Naive thymus-derived CD4-positive, alpha-beta T cell (primary cell): ENCODE results near the gene ACTL9. TPM values are rescaled to one million over a fixed set of nuclear protein-coding genes. Genes with fewer than 3 reads are reported as not detected.

Experiments used
- ATAC-seq: fragments of 150-1000 bp; cut with Tn5 transposase; 2 replicates; pipeline ENCODE4 v1.10.0; 2021; ENCODE audit warnings: mild to moderate bottlenecking, moderate library complexity
- CTCF ChIA-PET: fragments of 350-600 bp; sonication (Branson Sonifier 250); formaldehyde crosslinking; loops from one replicate; lab custom pipeline; 2021; ENCODE audit warnings: antibody characterized with exemption; lab: Charles Lee
- POLR2A ChIA-PET: fragments of 350-600 bp; sonication (Branson Sonifier 250); formaldehyde crosslinking; loops from one replicate; lab custom pipeline; 2021; ENCODE audit warnings: antibody characterized with exemption, inconsistent platforms; lab: Charles Lee
- DNase-seq, 9 donors: peaks; one replicate each; pipeline versions ENCODE4 v3.0.0 to v3.0.0-alpha.2; 2020 to 2022; ENCODE audit warnings: mixed read lengths in 1 of 9
- H3K27ac ChIP-seq: one replicate; pipeline ENCODE4 v1.7.0; 2013; ENCODE audit warnings: mild to moderate bottlenecking, low read depth, low read length, moderate library complexity
- H3K27me3 ChIP-seq, 2 donors: one replicate each; pipeline ENCODE4 v1.7.0; 2013; ENCODE audit warnings: low read length in 2 of 2, mild to moderate bottlenecking in 2 of 2, moderate library complexity in 2 of 2; ENCODE audit not compliant: control insufficient read depth in 2 of 2, insufficient read depth in 2 of 2
- H3K36me3 ChIP-seq, 3 experiments: 1 replicate in 2 of 3; 2 replicates in 1 of 3; pipeline ENCODE4 v1.7.0; 2013; ENCODE audit warnings: low read length in 3 of 3, mild to moderate bottlenecking in 3 of 3, moderate library complexity in 1 of 3; ENCODE audit not compliant: insufficient read depth in 3 of 3, control insufficient read depth in 2 of 3
- H3K4me1 ChIP-seq, 2 donors: one replicate each; pipeline ENCODE4 v1.7.0; 2013; ENCODE audit warnings: low read length in 2 of 2, mild to moderate bottlenecking in 2 of 2, moderate library complexity in 1 of 2; ENCODE audit not compliant: control insufficient read depth in 2 of 2, insufficient read depth in 2 of 2
- H3K4me3 ChIP-seq: 2 replicates; pipeline ENCODE4 v1.7.0; 2013; ENCODE audit warnings: mild to moderate bottlenecking, low read length
- H3K9me3 ChIP-seq, 3 experiments: 1 replicate in 2 of 3; 2 replicates in 1 of 3; pipeline ENCODE4 v1.7.0; 2013; ENCODE audit warnings: low read length in 3 of 3; ENCODE audit not compliant: control insufficient read depth in 2 of 3
- H3K27ac Mint-ChIP-seq, 9 donors: one replicate each; pipeline ENCODE4 v1.8.0; 2020 to 2022; ENCODE audit warnings: mixed read lengths in 9 of 9, mild to moderate bottlenecking in 8 of 9, moderate library complexity in 5 of 9, inconsistent platforms in 2 of 9
- H3K27me3 Mint-ChIP-seq, 5 donors: one replicate each; pipeline ENCODE4 v1.8.0; 2021 to 2022; ENCODE audit warnings: mixed read lengths in 5 of 5, mild to moderate bottlenecking in 1 of 5
- H3K36me3 Mint-ChIP-seq, 5 donors: one replicate each; pipeline ENCODE4 v1.8.0; 2020 to 2022; ENCODE audit warnings: mixed read lengths in 5 of 5, mild to moderate bottlenecking in 3 of 5, inconsistent platforms in 1 of 5
- H3K4me1 Mint-ChIP-seq, 7 donors: one replicate each; pipeline ENCODE4 v1.8.0; 2020 to 2022; ENCODE audit warnings: mixed read lengths in 7 of 7, mild to moderate bottlenecking in 3 of 7, inconsistent platforms in 1 of 7
- H3K4me3 Mint-ChIP-seq, 10 donors: one replicate each; pipeline ENCODE4 v1.8.0; 2020 to 2022; ENCODE audit warnings: mild to moderate bottlenecking in 10 of 10, mixed read lengths in 10 of 10, moderate library complexity in 6 of 10, inconsistent platforms in 2 of 10
- H3K9me3 Mint-ChIP-seq, 11 donors: one replicate each; pipeline ENCODE4 v1.8.0; 2020 to 2022; ENCODE audit warnings: mixed read lengths in 11 of 11, mild to moderate bottlenecking in 4 of 11, inconsistent platforms in 1 of 11, moderate library complexity in 1 of 11
- intact Hi-C, 2 donors: fragments of 100-400 bp; cut with micrococcal nuclease; formaldehyde crosslinking; loops; one replicate each; pipeline ENCODE4 v1.15.1; 2023
- polyA plus RNA-seq, 2 donors: library from polyadenylated mRNA; unstranded; fragments of 300-500 nt; fragmentation: Illumina TruSeq; gene quantifications; one replicate each; pipeline ENCODE4 v1.2.3, GENCODE V29; 2021
- total RNA-seq, 6 experiments: library from RNA in 5 of 6; stranded (reverse) in 5 of 6; gene quantifications; 1 replicate in 5 of 6; 2 replicates in 1 of 6; pipeline ENCODE4 v1.2.3 and lab custom pipeline; 2021 to 2026

The ACTL9 gene
- total and polyA plus RNA-seq, 7 experiments from 2014 or later: not detected

DNA sequence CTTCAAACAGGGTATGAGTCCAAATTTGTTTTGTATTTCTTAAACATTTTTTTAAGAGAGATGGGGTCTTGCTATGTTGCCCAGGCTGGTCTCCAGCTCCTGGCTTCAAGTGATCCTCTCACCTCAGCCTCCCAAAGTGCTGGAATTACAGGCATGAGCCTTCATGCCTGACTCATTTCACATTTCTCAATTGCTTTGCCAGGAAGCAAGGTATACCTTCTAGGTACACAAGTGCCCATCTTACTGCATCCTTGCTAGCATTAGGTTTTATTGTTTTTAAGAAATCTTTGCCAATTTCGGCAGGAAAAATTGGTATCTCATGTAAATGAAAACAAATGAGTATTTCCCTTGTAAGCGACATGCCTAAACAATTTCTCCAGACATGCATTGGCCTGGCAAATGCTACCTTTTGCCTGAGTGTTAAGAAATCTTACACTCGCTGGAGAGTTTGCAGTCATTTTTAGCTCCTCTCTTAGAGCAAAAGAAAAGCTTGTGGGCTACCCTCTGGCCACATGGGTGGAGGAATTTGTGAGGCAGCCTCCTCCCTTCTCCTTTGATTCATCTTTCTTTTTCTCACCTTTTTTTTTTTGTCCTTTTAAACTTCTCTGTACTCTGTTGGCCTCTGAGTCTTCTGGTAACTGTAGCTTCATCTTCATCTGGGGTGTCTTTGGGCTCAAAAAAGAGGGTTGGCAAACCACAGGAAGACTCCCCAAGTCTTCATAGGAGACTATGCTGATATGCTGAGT lies 33.0 kb downstream of the ACTL9 start:
- no peaks in the 10 kb centered on the region for H3K36me3 ChIP-seq
- no peaks in the 10 kb centered on the region for H3K27me3 ChIP-seq
- DNase-seq (no peak), ATAC-seq (no peak)
- CTCF ChIA-PET: interaction anchor here (0.6 to 0.7 kb wide), 2 partner anchors 23 to 369 kb away, joined by 3 read pairs; no protein-coding TSS in a partner anchor
- peaks cover 23 to 54% (median 30%) of the 10 kb centered on the region in 7 donors for H3K4me1 Mint-ChIP-seq
- peaks cover 14 to 17% of the 10 kb centered on the region in 2 donors for H3K4me1 ChIP-seq
- no peaks in the 10 kb centered on the region for H3K27me3 Mint-ChIP-seq
- POLR2A ChIA-PET: interaction anchor here (0.6 to 0.7 kb wide), 2 partner anchors 141 to 159 kb away, joined by 3 to 9 read pairs; no protein-coding TSS in a partner anchor
- intact Hi-C loops: no loop called here
- no peaks in the 10 kb centered on the region for H3K9me3 ChIP-seq
- no peak overlapping the region for H3K4me3 ChIP-seq
- peak overlapping the region in 8 of 9 donors; percentile 1 to 88 (median 48) for H3K27ac Mint-ChIP-seq
- peaks cover 0 to 4% (median 0%) of the 10 kb centered on the region in 5 donors for H3K36me3 Mint-ChIP-seq
- peaks cover 0 to 5% (median 0%) of the 10 kb centered on the region in 11 donors for H3K9me3 Mint-ChIP-seq
- H3K27ac ChIP-seq: no peak overlapping the region
- peak overlapping the region in 6 of 10 donors; percentile 21 to 67 (median 45) for H3K4me3 Mint-ChIP-seq

GRCh38 chr19:8664671-8665057 lies 33.9 kb downstream of the ACTL9 start:
- ATAC-seq (no peak), DNase-seq (no peak)
- Histone ChIP-seq H3K9me3 (no peaks in the 10 kb centered on the region), H3K4me1 (peaks cover 14 to 17% of the 10 kb centered on the region in 2 donors), H3K36me3 (no peaks in the 10 kb centered on the region), H3K4me3 (peak overlapping the region; percentile 10), H3K27me3 (no peaks in the 10 kb centered on the region), H3K27ac (no peak overlapping the region)
- H3K36me3 Mint-ChIP-seq: peaks cover 0 to 4% (median 0%) of the 10 kb centered on the region in 5 donors
- peak overlapping the region in 4 of 9 donors; percentile 8 to 22 (median 18) for H3K27ac Mint-ChIP-seq
- no peaks in the 10 kb centered on the region for H3K27me3 Mint-ChIP-seq
- peaks cover 0 to 5% (median 0%) of the 10 kb centered on the region in 11 donors for H3K9me3 Mint-ChIP-seq
- peak overlapping the region in 8 of 10 donors; percentile 13 to 67 (median 45) for H3K4me3 Mint-ChIP-seq
- intact Hi-C loops: no loop called here
- H3K4me1 Mint-ChIP-seq: peaks cover 21 to 51% (median 30%) of the 10 kb centered on the region in 7 donors
- POLR2A ChIA-PET: interaction anchor here (0.6 kb wide), 1 partner anchor 1090 kb away, joined by 5 read pairs; no protein-coding TSS in a partner anchor
- CTCF ChIA-PET: no interaction called here

- DNase-seq: peak in 5 of 9 donors; percentile 12 to 21 (median 18)
- peak overlapping the region in 9 of 10 donors; percentile 16 to 75 (median 60) for H3K4me3 Mint-ChIP-seq
- Histone ChIP-seq H3K4me1 (peaks cover 14 to 17% of the 10 kb centered on the region in 2 donors), H3K9me3 (no peaks in the 10 kb centered on the region), H3K36me3 (no peaks in the 10 kb centered on the region), H3K4me3 (peak overlapping the region; percentile 10), H3K27ac (no peak overlapping the region), H3K27me3 (no peaks in the 10 kb centered on the region)
- peaks cover 0 to 5% (median 0%) of the 10 kb centered on the region in 11 donors for H3K9me3 Mint-ChIP-seq
- CTCF ChIA-PET: interaction anchor here (0.7 to 1.1 kb wide), 2 partner anchors 9 to 1400 kb away, joined by 3 to 5 read pairs; no protein-coding TSS in a partner anchor
- H3K27ac Mint-ChIP-seq: peak overlapping the region; percentile 26 to 87 (median 65)
- ATAC-seq: peak; percentile 51
- peaks cover 21 to 49% (median 30%) of the 10 kb centered on the region in 7 donors for H3K4me1 Mint-ChIP-seq
- no peaks in the 10 kb centered on the region for H3K27me3 Mint-ChIP-seq
- intact Hi-C loops: no loop called here
- POLR2A ChIA-PET: no interaction called here
- H3K36me3 Mint-ChIP-seq: peaks cover 0 to 4% (median 0%) of the 10 kb centered on the region in 5 donors
Observed at GRCh38 chr19:8663920-8664670, 34.5 kb downstream of the ACTL9 start.

- Mint-ChIP-seq H3K9me3 (peaks cover 0 to 3% (median 0%) of the 10 kb centered on the region in 11 donors), H3K4me3 (peak overlapping the region in 2 of 10 donors; percentile 17 to 25), H3K4me1 (peaks cover 21 to 44% (median 30%) of the 10 kb centered on the region in 7 donors), H3K27me3 (peaks cover 0 to 5% (median 0%) of the 10 kb centered on the region in 5 donors), H3K36me3 (no peaks in the 10 kb centered on the region), H3K27ac (peak overlapping the region in 7 of 9 donors; percentile 7 to 77 (median 43))
- DNase-seq (no peak), ATAC-seq (no peak)
- peaks cover 14 to 17% of the 10 kb centered on the region in 2 donors for H3K4me1 ChIP-seq
- ChIA-PET POLR2A (no interaction called here), CTCF (no interaction called here)
- H3K27me3 ChIP-seq: no peaks in the 10 kb centered on the region
- H3K9me3 ChIP-seq: no peaks in the 10 kb centered on the region
- H3K4me3 ChIP-seq: no peak overlapping the region
- intact Hi-C loops: no loop called here
- no peaks in the 10 kb centered on the region for H3K36me3 ChIP-seq
- no peak overlapping the region for H3K27ac ChIP-seq
Observed at GRCh38 chr19:8662263-8662662, 36.3 kb downstream of the ACTL9 start.

- Histone ChIP-seq H3K27ac (no peak overlapping the region), H3K27me3 (no peaks in the 10 kb centered on the region), H3K36me3 (no peaks in the 10 kb centered on the region), H3K9me3 (no peaks in the 10 kb centered on the region), H3K4me3 (no peak overlapping the region), H3K4me1 (peaks cover 4 to 16% of the 10 kb centered on the region in 2 donors)
- H3K9me3 Mint-ChIP-seq: peaks cover 0 to 3% (median 0%) of the 10 kb centered on the region in 11 donors
- intact Hi-C loops: no loop called here
- ChIA-PET POLR2A (no interaction called here), CTCF (interaction anchor here (0.6 kb wide), 1 partner anchor 165 kb away, joined by 3 read pairs; no protein-coding TSS in a partner anchor)
- H3K36me3 Mint-ChIP-seq: no peaks in the 10 kb centered on the region
- no peak overlapping the region for H3K4me3 Mint-ChIP-seq
- no peak for ATAC-seq
- peaks cover 0 to 8% (median 0%) of the 10 kb centered on the region in 5 donors for H3K27me3 Mint-ChIP-seq
- DNase-seq: no peak
- H3K27ac Mint-ChIP-seq: no peak overlapping the region
- peaks cover 19 to 35% (median 28%) of the 10 kb centered on the region in 7 donors for H3K4me1 Mint-ChIP-seq
Observed at GRCh38 chr19:8659905-8660304, 38.7 kb downstream of the ACTL9 start.

GRCh38 chr19:8657869-8658268 lies 40.7 kb downstream of the ACTL9 start:
- H3K4me3 Mint-ChIP-seq: no peak overlapping the region
- Histone ChIP-seq H3K36me3 (no peaks in the 10 kb centered on the region), H3K9me3 (no peaks in the 10 kb centered on the region), H3K4me1 (peaks cover 4 to 6% of the 10 kb centered on the region in 2 donors), H3K27me3 (no peaks in the 10 kb centered on the region), H3K4me3 (no peak overlapping the region), H3K27ac (no peak overlapping the region)
- DNase-seq (no peak), ATAC-seq (no peak)
- intact Hi-C loops: no loop called here
- CTCF ChIA-PET: interaction anchor here (0.6 to 1.0 kb wide), 2 partner anchors 36 to 77 kb away, joined by 3 read pairs; no protein-coding TSS in a partner anchor
- POLR2A ChIA-PET: interaction anchor here (0.6 kb wide), 1 partner anchor 313 kb away, joined by 3 read pairs; no protein-coding TSS in a partner anchor
- H3K27ac Mint-ChIP-seq: no peak overlapping the region
- peaks cover 0 to 9% (median 0%) of the 10 kb centered on the region in 5 donors for H3K27me3 Mint-ChIP-seq
- no peaks in the 10 kb centered on the region for H3K36me3 Mint-ChIP-seq
- H3K9me3 Mint-ChIP-seq: peaks cover 0 to 1% (median 0%) of the 10 kb centered on the region in 11 donors
- peaks cover 7 to 23% (median 15%) of the 10 kb centered on the region in 7 donors for H3K4me1 Mint-ChIP-seq
